C4-2B (cell line): ENCODE measurements around the gene RAB4A.

Experiments
- ZFX ChIP-seq: fragments of 450-650 bp; IDR thresholded peaks from 2 replicates; pipeline ENCODE4 v1.6.1; 2017
- TF ChIP-seq, protein P1 (sequence below): fragments of 450-650 bp; conservative IDR thresholded peaks from 2 replicates; pipeline ENCODE4 v1.5.1; 2017; ENCODE audit warnings: mild to moderate bottlenecking

DNA sequence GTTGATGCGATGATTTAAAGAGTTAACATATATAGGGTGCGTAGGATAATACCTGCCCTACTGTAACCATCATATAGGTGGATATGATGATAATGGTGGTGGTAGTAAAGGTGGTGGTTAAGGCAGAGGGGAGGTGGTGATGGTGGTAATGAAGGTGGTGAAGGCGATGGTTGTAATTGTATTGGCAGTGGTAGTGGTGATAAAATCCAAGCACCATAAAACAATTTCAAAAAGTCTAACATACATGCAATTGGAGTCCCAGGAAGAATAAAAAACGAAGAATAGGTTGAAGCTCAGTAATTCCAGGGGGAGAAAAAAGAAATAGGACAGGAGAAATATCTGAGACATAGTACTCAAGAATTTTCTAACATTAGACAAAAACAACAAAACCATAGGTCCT lies 27.3 kb upstream of the RAB4A start:
- TF ChIP-seq, protein P1, sequence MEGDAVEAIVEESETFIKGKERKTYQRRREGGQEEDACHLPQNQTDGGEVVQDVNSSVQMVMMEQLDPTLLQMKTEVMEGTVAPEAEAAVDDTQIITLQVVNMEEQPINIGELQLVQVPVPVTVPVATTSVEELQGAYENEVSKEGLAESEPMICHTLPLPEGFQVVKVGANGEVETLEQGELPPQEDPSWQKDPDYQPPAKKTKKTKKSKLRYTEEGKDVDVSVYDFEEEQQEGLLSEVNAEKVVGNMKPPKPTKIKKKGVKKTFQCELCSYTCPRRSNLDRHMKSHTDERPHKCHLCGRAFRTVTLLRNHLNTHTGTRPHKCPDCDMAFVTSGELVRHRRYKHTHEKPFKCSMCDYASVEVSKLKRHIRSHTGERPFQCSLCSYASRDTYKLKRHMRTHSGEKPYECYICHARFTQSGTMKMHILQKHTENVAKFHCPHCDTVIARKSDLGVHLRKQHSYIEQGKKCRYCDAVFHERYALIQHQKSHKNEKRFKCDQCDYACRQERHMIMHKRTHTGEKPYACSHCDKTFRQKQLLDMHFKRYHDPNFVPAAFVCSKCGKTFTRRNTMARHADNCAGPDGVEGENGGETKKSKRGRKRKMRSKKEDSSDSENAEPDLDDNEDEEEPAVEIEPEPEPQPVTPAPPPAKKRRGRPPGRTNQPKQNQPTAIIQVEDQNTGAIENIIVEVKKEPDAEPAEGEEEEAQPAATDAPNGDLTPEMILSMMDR, result no peak
- no peak for TF ChIP-seq ZFX
